T-helper 17 cell (primary cell): ENCODE results near the gene BCL2L2. TPM values are rescaled to one million over a fixed set of nuclear protein-coding genes. Genes with fewer than 3 reads are reported as not detected.

Experiments used
- ATAC-seq: fragments of 150-1000 bp; cut with Tn5 transposase; 2 replicates; pipeline ENCODE4 v1.10.0; 2021; ENCODE audit warnings: mild to moderate bottlenecking, moderate library complexity
- DNase-seq, 3 donors: peaks; one replicate each; pipeline versions ENCODE4 v3.0.0 to v3.0.0-alpha.2; 2020 to 2021
- H3K9me3 ChIP-seq: one replicate; pipeline ENCODE4 v1.7.0; 2013; ENCODE audit warnings: low read length, mild to moderate bottlenecking; ENCODE audit not compliant: control insufficient read depth, poor library complexity, severe bottlenecking
- H3K27ac Mint-ChIP-seq: one replicate; pipeline ENCODE4 v1.8.0; 2022; ENCODE audit warnings: mild to moderate bottlenecking, moderate library complexity, mixed read lengths
- H3K27me3 Mint-ChIP-seq: one replicate; pipeline ENCODE4 v1.8.0; 2022; ENCODE audit warnings: mixed read lengths
- H3K36me3 Mint-ChIP-seq: one replicate; pipeline ENCODE4 v1.8.0; 2022; ENCODE audit warnings: low read depth, mixed read lengths
- H3K4me1 Mint-ChIP-seq: one replicate; pipeline ENCODE4 v1.8.0; 2022; ENCODE audit warnings: mild to moderate bottlenecking, mixed read lengths
- H3K4me3 Mint-ChIP-seq: one replicate; pipeline ENCODE4 v1.8.0; 2022; ENCODE audit warnings: mild to moderate bottlenecking, moderate library complexity, mixed read lengths
- total RNA-seq, 4 donors: library from RNA in 2 of 4; stranded (reverse) in 2 of 4; gene quantifications; one replicate each; pipeline ENCODE4 v1.2.3 and lab custom pipeline; 2022 to 2026

Gene BCL2L2
- total RNA-seq, 2 donors from 2014 or later: 3.5 to 5.0 TPM

- H3K36me3 Mint-ChIP-seq: peaks cover 8% of the 10 kb centered on the region
- DNase-seq (no peak), ATAC-seq (no peak)
- no peaks in the 10 kb centered on the region for H3K9me3 ChIP-seq
- no peak overlapping the region for H3K4me3 Mint-ChIP-seq
- H3K27ac Mint-ChIP-seq: no peak overlapping the region
- peaks cover 19% of the 10 kb centered on the region for H3K27me3 Mint-ChIP-seq
- peaks cover 11% of the 10 kb centered on the region for H3K4me1 Mint-ChIP-seq
Observed at GRCh38 chr14:23348297-23348655, 41.6 kb downstream of the BCL2L2 start.

DNA sequence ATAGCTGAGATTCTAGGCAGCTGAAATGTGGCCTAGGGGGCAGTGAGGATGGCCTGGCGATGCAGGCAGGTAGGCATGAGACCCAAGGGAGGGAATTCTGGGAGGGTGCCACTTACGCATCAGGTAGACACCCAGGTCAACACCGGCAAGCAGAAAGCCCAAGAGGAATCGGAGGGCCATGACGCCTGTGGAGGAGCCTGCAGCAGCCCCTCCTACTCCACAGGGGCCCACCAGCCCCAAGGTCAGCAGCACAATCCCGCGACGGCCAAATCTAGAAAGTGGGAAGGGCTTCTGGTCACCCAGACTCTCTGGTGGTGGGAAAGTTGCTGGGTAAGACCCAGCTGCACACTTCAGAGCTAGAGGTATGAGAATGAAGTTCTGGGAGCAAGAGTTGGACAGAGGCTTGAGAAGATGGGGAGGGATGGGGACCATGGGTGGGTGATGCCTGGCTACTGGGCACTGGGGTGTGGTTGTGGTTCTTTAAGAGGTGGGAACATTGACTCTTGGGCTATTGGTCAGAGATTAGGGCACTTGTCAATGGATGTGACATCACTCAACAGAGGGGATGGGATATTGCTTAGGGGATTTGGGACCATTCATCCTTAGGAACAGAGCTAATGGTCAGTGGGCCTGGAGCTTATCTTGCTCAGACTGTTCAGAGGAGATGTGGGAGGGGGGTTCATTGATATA lies 42.7 kb downstream of the BCL2L2 start:
- Mint-ChIP-seq H3K36me3 (peaks cover 14% of the 10 kb centered on the region), H3K27me3 (peaks cover 30% of the 10 kb centered on the region), H3K4me3 (no peak overlapping the region), H3K4me1 (peaks cover 20% of the 10 kb centered on the region), H3K27ac (no peak overlapping the region)
- DNase-seq: no peak
- H3K9me3 ChIP-seq: no peaks in the 10 kb centered on the region
- no peak for ATAC-seq

DNA sequence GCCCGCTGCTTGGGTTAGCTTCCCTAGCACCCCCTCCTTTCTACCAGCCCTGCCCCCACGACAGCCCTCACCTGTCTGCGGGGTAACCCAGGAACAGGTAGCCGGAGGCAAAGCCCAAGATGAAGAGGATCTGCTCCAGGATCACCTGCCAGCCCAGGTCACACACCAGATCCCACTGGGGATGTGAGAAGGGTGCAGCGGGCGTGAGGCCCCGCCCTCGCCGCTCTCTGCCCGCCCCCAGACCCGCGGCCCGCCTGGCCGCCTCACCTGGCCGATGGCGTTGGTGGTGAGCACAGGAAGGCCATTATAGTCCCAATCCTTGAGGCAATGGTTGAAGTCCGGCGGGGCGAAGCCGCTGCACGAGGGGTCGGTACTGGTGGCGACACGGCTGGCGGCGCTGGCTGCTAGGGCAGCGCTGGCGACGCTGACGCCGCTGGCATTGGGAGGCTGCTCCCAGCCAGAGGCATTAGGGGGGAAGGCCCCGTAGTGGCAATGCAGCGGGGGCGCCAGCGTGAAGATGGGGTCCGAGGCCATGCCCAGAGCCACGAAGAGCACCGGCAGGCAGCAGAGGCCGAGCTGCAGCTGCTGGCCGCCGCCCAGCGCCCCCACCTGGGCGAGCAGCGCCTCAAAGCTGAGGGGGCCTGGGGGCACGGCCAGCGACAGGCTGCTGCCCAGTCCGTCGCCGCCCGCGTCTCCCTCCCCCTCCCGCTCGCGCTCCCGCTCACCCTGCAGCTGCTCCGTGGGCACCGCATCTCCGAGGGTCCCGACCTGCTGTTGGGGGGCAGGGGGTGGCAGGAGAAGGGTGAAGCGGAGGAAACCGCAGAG lies 45.3 kb downstream of the BCL2L2 start:
- ATAC-seq (peak; percentile 23), DNase-seq (no peak)
- Mint-ChIP-seq H3K36me3 (peaks cover 12% of the 10 kb centered on the region), H3K4me3 (peak overlapping the region; percentile 89), H3K27me3 (peaks cover 50% of the 10 kb centered on the region), H3K27ac (no peak overlapping the region), H3K4me1 (peaks cover 18% of the 10 kb centered on the region)
- no peaks in the 10 kb centered on the region for H3K9me3 ChIP-seq

- peak; percentile 93 for ATAC-seq
- peaks cover 12% of the 10 kb centered on the region for H3K36me3 Mint-ChIP-seq
- peaks cover 50% of the 10 kb centered on the region for H3K27me3 Mint-ChIP-seq
- H3K4me3 Mint-ChIP-seq: peak within 1 kb of the TSS; percentile 89
- peak in 2 of 3 donors; percentile 29 to 31 for DNase-seq
- H3K9me3 ChIP-seq: no peaks in the 10 kb centered on the region
- H3K4me1 Mint-ChIP-seq: peaks cover 18% of the 10 kb centered on the region
- H3K27ac Mint-ChIP-seq: peak within 1 kb of the TSS; percentile 72
Observed at GRCh38 chr14:23352506-23353432, 46.1 kb downstream of the BCL2L2 start, which contains the start of gene SLC22A17. SLC22A17 (minus strand) TSS chr14:23352887.

DNA sequence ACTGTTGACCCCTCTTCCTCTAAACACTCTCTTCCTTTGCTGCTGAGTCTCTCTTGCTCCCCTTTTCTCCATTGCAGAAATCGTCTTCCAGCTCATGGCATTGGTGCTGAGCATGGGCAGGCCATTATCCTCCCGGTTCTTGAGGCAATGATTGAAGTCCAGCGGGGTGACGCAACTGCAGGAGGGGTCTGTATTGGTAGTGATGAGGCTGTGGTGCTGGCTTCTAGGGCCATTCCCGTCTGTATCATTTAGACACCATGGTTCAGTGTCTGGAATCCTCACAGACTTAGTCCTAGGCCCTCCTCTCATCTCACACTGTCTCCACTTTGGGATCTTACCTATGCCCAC lies 46.8 kb downstream of the BCL2L2 start:
- Mint-ChIP-seq H3K4me3 (peak overlapping the region; percentile 89), H3K27me3 (peaks cover 51% of the 10 kb centered on the region), H3K27ac (peak overlapping the region; percentile 72), H3K4me1 (peaks cover 18% of the 10 kb centered on the region), H3K36me3 (peaks cover 12% of the 10 kb centered on the region)
- no peaks in the 10 kb centered on the region for H3K9me3 ChIP-seq
- no peak for ATAC-seq
- DNase-seq: no peak

DNA sequence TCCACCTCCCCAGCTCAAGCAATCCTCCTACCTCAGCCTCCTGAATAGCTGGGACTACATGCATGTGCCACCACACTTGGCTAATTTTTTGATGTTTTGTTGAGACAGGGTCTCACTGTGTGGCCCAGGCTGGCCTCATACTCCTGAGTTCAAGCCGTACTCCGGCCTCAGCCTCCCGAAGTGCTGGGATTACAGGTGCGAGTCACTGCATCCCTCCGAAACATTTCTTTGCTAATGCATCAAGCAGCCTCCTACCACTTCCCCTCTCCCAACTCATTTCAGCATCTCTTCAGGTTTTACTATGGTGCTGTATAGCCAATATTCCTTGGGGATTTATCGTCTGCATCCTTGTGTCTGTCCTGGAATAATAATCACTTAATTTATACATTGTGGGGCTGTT lies 48.4 kb downstream of the BCL2L2 start:
- H3K9me3 ChIP-seq: no peaks in the 10 kb centered on the region
- Mint-ChIP-seq H3K27me3 (peaks cover 55% of the 10 kb centered on the region), H3K36me3 (peaks cover 12% of the 10 kb centered on the region), H3K27ac (no peak overlapping the region), H3K4me1 (peaks cover 20% of the 10 kb centered on the region), H3K4me3 (peak overlapping the region; percentile 25)
- DNase-seq: no peak
- no peak for ATAC-seq

GRCh38 chr14:23355871-23356435 lies 49.3 kb downstream of the BCL2L2 start:
- Mint-ChIP-seq H3K27ac (no peak overlapping the region), H3K4me1 (peaks cover 22% of the 10 kb centered on the region), H3K36me3 (peaks cover 12% of the 10 kb centered on the region), H3K4me3 (no peak overlapping the region), H3K27me3 (peaks cover 55% of the 10 kb centered on the region)
- no peak for ATAC-seq
- no peaks in the 10 kb centered on the region for H3K9me3 ChIP-seq
- no peak for DNase-seq

DNA sequence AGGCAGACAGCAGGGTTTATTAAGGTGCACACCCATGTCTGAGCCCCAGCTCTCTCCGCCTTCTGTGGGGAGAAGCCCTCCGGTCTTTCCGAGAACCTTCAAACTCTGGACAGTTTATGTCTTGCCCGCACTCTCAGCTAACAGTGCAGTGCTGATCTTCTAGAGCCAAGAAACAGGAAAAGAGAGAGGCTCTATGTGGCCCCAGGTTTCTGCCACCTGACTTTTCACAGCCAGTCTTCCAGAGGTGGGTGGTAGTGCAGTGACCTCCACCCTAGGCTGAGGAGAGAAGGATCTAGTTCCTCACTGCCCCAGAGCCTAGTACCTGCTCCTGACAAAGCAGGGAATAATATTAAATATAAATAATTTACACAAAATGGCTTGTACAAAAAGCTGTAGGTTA lies 50.0 kb downstream of the BCL2L2 start:
- no peaks in the 10 kb centered on the region for H3K9me3 ChIP-seq
- Mint-ChIP-seq H3K27ac (no peak overlapping the region), H3K4me3 (no peak overlapping the region), H3K36me3 (peaks cover 13% of the 10 kb centered on the region), H3K4me1 (peaks cover 23% of the 10 kb centered on the region), H3K27me3 (peaks cover 57% of the 10 kb centered on the region)
- ATAC-seq (no peak), DNase-seq (no peak)

DNA sequence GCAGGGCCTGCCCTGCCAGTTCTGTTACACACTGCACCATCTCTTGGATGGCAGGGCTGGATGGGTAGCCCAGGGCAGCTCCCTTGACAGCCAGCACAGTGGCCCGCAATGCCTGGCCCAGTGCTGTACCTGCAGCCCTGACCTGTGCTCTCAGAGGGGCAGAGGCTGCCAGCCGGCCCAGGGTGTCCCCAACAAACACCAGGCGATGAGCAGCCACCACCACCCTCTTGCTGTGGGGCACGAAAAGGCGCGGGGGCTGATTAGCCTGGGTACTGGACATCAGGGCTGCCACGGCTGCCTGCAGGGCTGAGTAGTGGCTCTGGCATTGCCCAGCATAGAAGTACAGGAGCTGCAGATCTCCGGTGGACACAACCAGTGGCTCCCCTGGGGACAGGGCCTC lies 50.6 kb downstream of the BCL2L2 start:
- H3K4me1 Mint-ChIP-seq: peaks cover 23% of the 10 kb centered on the region
- H3K36me3 Mint-ChIP-seq: peaks cover 13% of the 10 kb centered on the region
- DNase-seq (no peak), ATAC-seq (no peak)
- H3K27me3 Mint-ChIP-seq: peaks cover 57% of the 10 kb centered on the region
- H3K4me3 Mint-ChIP-seq: no peak overlapping the region
- H3K9me3 ChIP-seq: no peaks in the 10 kb centered on the region
- H3K27ac Mint-ChIP-seq: no peak overlapping the region

DNA sequence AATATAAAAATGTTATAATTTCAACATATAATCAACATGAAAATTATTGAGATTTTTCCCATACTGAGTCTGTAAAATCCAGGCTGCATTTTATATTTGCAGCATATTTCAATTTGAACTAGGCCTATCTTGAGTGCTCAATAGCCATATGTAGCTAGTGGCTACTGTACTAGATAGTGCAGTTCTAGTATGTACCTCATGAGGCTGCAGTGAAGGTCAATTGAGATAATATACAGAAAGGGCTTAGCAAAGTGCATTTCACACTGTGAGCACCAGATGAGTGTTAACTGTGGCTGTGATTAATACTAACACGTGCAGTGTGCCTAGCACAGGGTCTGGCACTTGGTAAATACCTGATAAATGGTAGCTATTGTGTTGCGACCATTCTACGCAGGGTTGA lies 51.4 kb downstream of the BCL2L2 start:
- H3K4me1 Mint-ChIP-seq: peaks cover 18% of the 10 kb centered on the region
- H3K27me3 Mint-ChIP-seq: peaks cover 58% of the 10 kb centered on the region
- ATAC-seq: no peak
- peak overlapping the region; percentile 54 for H3K27ac Mint-ChIP-seq
- H3K36me3 Mint-ChIP-seq: peaks cover 11% of the 10 kb centered on the region
- no peak overlapping the region for H3K4me3 Mint-ChIP-seq
- no peak for DNase-seq
- H3K9me3 ChIP-seq: no peaks in the 10 kb centered on the region

DNA sequence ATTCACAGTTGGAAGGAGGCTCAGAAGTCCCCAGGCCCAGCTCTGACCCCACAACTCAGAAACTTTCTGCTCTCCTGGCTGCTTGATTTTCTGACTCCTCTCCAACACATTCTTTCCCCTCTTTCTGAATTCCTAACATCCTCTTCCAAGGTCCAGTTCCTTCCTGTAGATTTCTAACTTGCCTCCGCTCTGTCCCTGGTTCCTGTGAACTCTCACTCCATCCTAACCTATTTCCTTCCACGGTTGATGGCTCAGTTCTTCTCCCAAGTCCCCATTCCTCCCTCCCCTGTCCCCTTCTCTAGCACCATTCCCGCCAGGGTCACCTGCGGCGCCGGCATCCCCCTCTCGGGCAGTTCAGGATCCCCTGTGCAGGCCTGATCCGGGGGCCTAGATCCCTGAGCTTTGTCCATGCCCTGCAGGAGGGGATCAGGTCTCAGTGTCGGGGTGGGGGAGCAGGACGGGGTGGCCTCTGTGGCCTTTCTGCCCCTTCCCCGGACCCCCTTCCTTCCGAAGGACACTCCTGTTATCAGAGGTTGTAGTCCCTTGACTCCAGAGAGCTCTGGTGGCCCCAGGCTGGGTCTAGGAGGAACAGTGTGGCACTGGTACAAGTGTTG lies 52.0 kb downstream of the BCL2L2 start:
- H3K4me3 Mint-ChIP-seq: no peak overlapping the region

DNA sequence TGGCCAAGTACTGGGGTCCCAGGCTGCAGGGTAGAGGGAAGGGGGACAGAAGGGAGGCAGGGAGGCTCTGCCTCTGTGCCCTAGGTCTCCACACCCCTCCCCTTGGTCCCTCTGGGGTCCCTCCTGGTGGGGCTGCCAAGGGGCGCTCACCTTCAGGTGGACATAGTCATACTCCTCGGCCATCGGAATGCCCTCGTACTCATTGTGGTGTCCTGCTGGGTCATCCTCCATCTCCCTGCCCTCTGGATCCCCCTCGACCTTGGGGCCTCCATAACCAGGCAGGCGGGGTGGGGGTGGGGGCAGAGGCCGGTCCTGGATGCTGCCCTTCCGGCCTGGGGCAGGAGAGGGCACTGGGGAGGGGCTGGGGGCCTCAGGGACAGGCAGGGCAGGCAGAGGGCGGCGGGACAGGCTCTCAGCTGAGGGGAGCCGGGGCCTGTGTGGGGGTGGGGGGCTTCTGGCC lies 52.6 kb downstream of the BCL2L2 start:
- ATAC-seq (no peak), DNase-seq (no peak)
- H3K27me3 Mint-ChIP-seq: peaks cover 55% of the 10 kb centered on the region
- peaks cover 7% of the 10 kb centered on the region for H3K4me1 Mint-ChIP-seq
- H3K27ac Mint-ChIP-seq: no peak overlapping the region
- no peak overlapping the region for H3K4me3 Mint-ChIP-seq
- H3K36me3 Mint-ChIP-seq: peaks cover 5% of the 10 kb centered on the region
- H3K9me3 ChIP-seq: no peaks in the 10 kb centered on the region

More for the DNA sequence above, 52.0 kb downstream of the BCL2L2 start:
- peaks cover 58% of the 10 kb centered on the region for H3K27me3 Mint-ChIP-seq
- peaks cover 13% of the 10 kb centered on the region for H3K4me1 Mint-ChIP-seq
- peak overlapping the region; percentile 54 for H3K27ac Mint-ChIP-seq
- ATAC-seq (no peak), DNase-seq (no peak)
- H3K36me3 Mint-ChIP-seq: peaks cover 10% of the 10 kb centered on the region
- no peaks in the 10 kb centered on the region for H3K9me3 ChIP-seq
